Measurements from ENCODE around the gene BAIAP2L2. TPM values are rescaled to one million over a fixed set of nuclear protein-coding genes. Genes with fewer than 3 reads are reported as not detected.

BAIAP2L2 gene
- total RNA-seq, 1 donor from 2014 or later, result 0.54 TPM

- Mint-ChIP-seq H3K4me3 (ENCODE audit: unreplicated experiment) (peak overlapping the region; percentile 70), H3K27ac (ENCODE audit: unreplicated experiment) (no peak overlapping the region), H3K27me3 (ENCODE audit: low read depth, unreplicated experiment) (no peaks in the 10 kb centered on the region), H3K36me3 (ENCODE audit: low read depth, unreplicated experiment) (no peaks in the 10 kb centered on the region), H3K4me1 (ENCODE audit: low read depth, unreplicated experiment) (peaks cover 6% of the 10 kb centered on the region), H3K9me3 (ENCODE audit: unreplicated experiment) (no peaks in the 10 kb centered on the region)
- H3K9ac ChIP-seq (ENCODE audit: low read length), result peak overlapping the region; percentile 29
- no peak overlapping the region for H2AFZ ChIP-seq (ENCODE audit: low read depth, low read length)
- H3K4me3 ChIP-seq (ENCODE audit: insufficient read depth, low read depth, low read length), result no peak overlapping the region
- H3K4me1 ChIP-seq (ENCODE audit: insufficient read depth, low read length), result peaks cover 9% of the 10 kb centered on the region
- no peak for TF ChIP-seq EZH2 (IDR thresholded peaks at IDR 0.05; ENCODE audit: insufficient read depth, low read length)
- peak; percentile 18 for TF ChIP-seq CTCF (IDR thresholded peaks at IDR 0.05; ENCODE audit: insufficient read depth, low read depth, low read length)
- peak overlapping the region; percentile 28 for H3K4me2 ChIP-seq (ENCODE audit: low read length)
- no peaks in the 10 kb centered on the region for H4K20me1 ChIP-seq (ENCODE audit: insufficient read depth, low read length)
- H3K27ac ChIP-seq (ENCODE audit: low read depth, low read length), result no peak overlapping the region
- H3K79me2 ChIP-seq (ENCODE audit: insufficient read depth, low read length), result no peaks in the 10 kb centered on the region
- no peaks in the 10 kb centered on the region for H3K36me3 ChIP-seq (ENCODE audit: insufficient read depth, low read length)
- no peak for FAIRE-seq
- no peaks in the 10 kb centered on the region for H3K9me3 ChIP-seq (ENCODE audit: insufficient read depth, low read depth, low read length)
- H3K27me3 ChIP-seq (ENCODE audit: insufficient read depth, low read length), result no peaks in the 10 kb centered on the region
- no peak for DNase-seq (ENCODE audit: low read depth)
Measured at GRCh38 chr22:38097557-38098409, 12.7 kb downstream of the BAIAP2L2 start.

GRCh38 chr22:38097058-38097457, 13.4 kb downstream of the BAIAP2L2 start:
- no peaks in the 10 kb centered on the region for H3K36me3 Mint-ChIP-seq (ENCODE audit: low read depth, unreplicated experiment)
- H3K4me1 Mint-ChIP-seq (ENCODE audit: low read depth, unreplicated experiment), result peaks cover 6% of the 10 kb centered on the region
- TF ChIP-seq EZH2 (IDR thresholded peaks at IDR 0.05; ENCODE audit: insufficient read depth, low read length), result no peak
- TF ChIP-seq CTCF (IDR thresholded peaks at IDR 0.05; ENCODE audit: insufficient read depth, low read depth, low read length), result no peak
- Histone ChIP-seq H3K36me3 (ENCODE audit: insufficient read depth, low read length) (no peaks in the 10 kb centered on the region), H3K79me2 (ENCODE audit: insufficient read depth, low read length) (no peaks in the 10 kb centered on the region), H3K4me2 (ENCODE audit: low read length) (no peak overlapping the region), H3K4me3 (ENCODE audit: insufficient read depth, low read depth, low read length) (no peak overlapping the region), H3K9ac (ENCODE audit: low read length) (no peak overlapping the region), H2AFZ (ENCODE audit: low read depth, low read length) (no peak overlapping the region), H3K27ac (ENCODE audit: low read depth, low read length) (no peak overlapping the region), H3K27me3 (ENCODE audit: insufficient read depth, low read length) (no peaks in the 10 kb centered on the region), H3K4me1 (ENCODE audit: insufficient read depth, low read length) (peaks cover 9% of the 10 kb centered on the region), H4K20me1 (ENCODE audit: insufficient read depth, low read length) (no peaks in the 10 kb centered on the region), H3K9me3 (ENCODE audit: insufficient read depth, low read depth, low read length) (no peaks in the 10 kb centered on the region)
- no peaks in the 10 kb centered on the region for H3K9me3 Mint-ChIP-seq (ENCODE audit: unreplicated experiment)
- H3K27me3 Mint-ChIP-seq (ENCODE audit: low read depth, unreplicated experiment), result no peaks in the 10 kb centered on the region
- peak overlapping the region; percentile 70 for H3K4me3 Mint-ChIP-seq (ENCODE audit: unreplicated experiment)
- no peak for FAIRE-seq
- DNase-seq (ENCODE audit: low read depth), result no peak
- H3K27ac Mint-ChIP-seq (ENCODE audit: unreplicated experiment), result no peak overlapping the region

GRCh38 chr22:38089474-38089851, 21.0 kb downstream of the BAIAP2L2 start:
- H3K9ac ChIP-seq (ENCODE audit: low read length), result no peak overlapping the region
- Mint-ChIP-seq H3K4me1 (ENCODE audit: low read depth, unreplicated experiment) (no peaks in the 10 kb centered on the region), H3K9me3 (ENCODE audit: unreplicated experiment) (no peaks in the 10 kb centered on the region), H3K4me3 (ENCODE audit: unreplicated experiment) (no peak overlapping the region), H3K27ac (ENCODE audit: unreplicated experiment) (no peak overlapping the region), H3K36me3 (ENCODE audit: low read depth, unreplicated experiment) (peaks cover 6% of the 10 kb centered on the region), H3K27me3 (ENCODE audit: low read depth, unreplicated experiment) (peaks cover 7% of the 10 kb centered on the region)
- no peak for DNase-seq (ENCODE audit: low read depth)
- H3K4me3 ChIP-seq (ENCODE audit: insufficient read depth, low read depth, low read length), result no peak overlapping the region
- no peak for FAIRE-seq
- no peak overlapping the region for H3K4me2 ChIP-seq (ENCODE audit: low read length)
- H2AFZ ChIP-seq (ENCODE audit: low read depth, low read length), result no peak overlapping the region
- no peak overlapping the region for H3K27ac ChIP-seq (ENCODE audit: low read depth, low read length)
- no peaks in the 10 kb centered on the region for H3K36me3 ChIP-seq (ENCODE audit: insufficient read depth, low read length)
- no peaks in the 10 kb centered on the region for H3K9me3 ChIP-seq (ENCODE audit: insufficient read depth, low read depth, low read length)
- no peaks in the 10 kb centered on the region for H3K79me2 ChIP-seq (ENCODE audit: insufficient read depth, low read length)
- no peaks in the 10 kb centered on the region for H3K27me3 ChIP-seq (ENCODE audit: insufficient read depth, low read length)
- H3K4me1 ChIP-seq (ENCODE audit: insufficient read depth, low read length), result no peaks in the 10 kb centered on the region
- no peak for TF ChIP-seq CTCF (IDR thresholded peaks at IDR 0.05; ENCODE audit: insufficient read depth, low read depth, low read length)
- TF ChIP-seq EZH2 (IDR thresholded peaks at IDR 0.05; ENCODE audit: insufficient read depth, low read length), result no peak
- no peaks in the 10 kb centered on the region for H4K20me1 ChIP-seq (ENCODE audit: insufficient read depth, low read length)

Data from astrocyte (in vitro differentiated cells and primary cell).